ENCODE data around the gene SYCP2. TPM values are rescaled to one million over a fixed set of nuclear protein-coding genes. Genes with fewer than 3 reads are reported as not detected.
"Not testable (repeated sequence)": the region's sequence is repeated elsewhere in the genome, so short reads cannot be mapped to it uniquely, and the experiment has no call there.

Gene SYCP2
- total RNA-seq, 1 donor from 2014 or later = 3.7 TPM

GRCh38 chr20:59856526-59856925 is 76.9 kb downstream of the SYCP2 start:
- not testable (repeated sequence) for H3K4me1 ChIP-seq (ENCODE audit: control insufficient read depth in 3 of 3, insufficient read depth in 3 of 3, low read length in 3 of 3); H3K9me3 ChIP-seq (ENCODE audit: control insufficient read depth in 3 of 3, low read length in 3 of 3); H3K36me3 ChIP-seq (ENCODE audit: control insufficient read depth in 3 of 3, insufficient read depth in 3 of 3, low read length in 3 of 3); H3K27me3 ChIP-seq (ENCODE audit: control insufficient read depth in 3 of 3, insufficient read depth in 3 of 3, low read length in 3 of 3); H3K9ac ChIP-seq (ENCODE audit: low read depth in 1 of 3, low read length in 3 of 3); H3K4me3 ChIP-seq (ENCODE audit: low read length in 3 of 3); H3K27ac ChIP-seq (ENCODE audit: low read depth, low read length)

- Histone ChIP-seq H3K36me3 (ENCODE audit: control insufficient read depth in 3 of 3, insufficient read depth in 3 of 3, low read length in 3 of 3) (no peaks in the 10 kb centered on the region), H3K27me3 (ENCODE audit: control insufficient read depth in 3 of 3, insufficient read depth in 3 of 3, low read length in 3 of 3) (no peaks in the 10 kb centered on the region), H3K9me3 (ENCODE audit: control insufficient read depth in 3 of 3, low read length in 3 of 3) (no peaks in the 10 kb centered on the region), H3K4me3 (ENCODE audit: low read length in 3 of 3) (no peak overlapping the region), H3K9ac (ENCODE audit: low read depth in 1 of 3, low read length in 3 of 3) (no peak overlapping the region), H3K4me1 (ENCODE audit: control insufficient read depth in 3 of 3, insufficient read depth in 3 of 3, low read length in 3 of 3) (no peaks in the 10 kb centered on the region), H3K27ac (ENCODE audit: low read depth, low read length) (no peak overlapping the region)
Measured at GRCh38 chr20:59850018-59850641, 83.3 kb downstream of the SYCP2 start.

GRCh38 chr20:59848182-59848581 is 85.3 kb downstream of the SYCP2 start:
- Histone ChIP-seq H3K36me3 (ENCODE audit: control insufficient read depth in 3 of 3, insufficient read depth in 3 of 3, low read length in 3 of 3) (no peaks in the 10 kb centered on the region), H3K27ac (ENCODE audit: low read depth, low read length) (no peak overlapping the region), H3K9ac (ENCODE audit: low read depth in 1 of 3, low read length in 3 of 3) (no peak overlapping the region), H3K27me3 (ENCODE audit: control insufficient read depth in 3 of 3, insufficient read depth in 3 of 3, low read length in 3 of 3) (no peaks in the 10 kb centered on the region), H3K4me3 (ENCODE audit: low read length in 3 of 3) (no peak overlapping the region), H3K9me3 (ENCODE audit: control insufficient read depth in 3 of 3, low read length in 3 of 3) (no peaks in the 10 kb centered on the region), H3K4me1 (ENCODE audit: control insufficient read depth in 3 of 3, insufficient read depth in 3 of 3, low read length in 3 of 3) (no peaks in the 10 kb centered on the region)

- Histone ChIP-seq H3K27ac (ENCODE audit: low read depth, low read length) (no peak overlapping the region), H3K9me3 (ENCODE audit: control insufficient read depth in 3 of 3, low read length in 3 of 3) (no peaks in the 10 kb centered on the region), H3K36me3 (ENCODE audit: control insufficient read depth in 3 of 3, insufficient read depth in 3 of 3, low read length in 3 of 3) (no peaks in the 10 kb centered on the region), H3K4me1 (ENCODE audit: control insufficient read depth in 3 of 3, insufficient read depth in 3 of 3, low read length in 3 of 3) (no peaks in the 10 kb centered on the region), H3K9ac (ENCODE audit: low read depth in 1 of 3, low read length in 3 of 3) (no peak overlapping the region), H3K4me3 (ENCODE audit: low read length in 3 of 3) (no peak overlapping the region), H3K27me3 (ENCODE audit: control insufficient read depth in 3 of 3, insufficient read depth in 3 of 3, low read length in 3 of 3) (no peaks in the 10 kb centered on the region)
Measured at GRCh38 chr20:59845472-59845871, 88.0 kb downstream of the SYCP2 start.

- H3K27me3 ChIP-seq (ENCODE audit: control insufficient read depth in 3 of 3, insufficient read depth in 3 of 3, low read length in 3 of 3) = peaks cover 13 to 16% (median 13%) of the 10 kb centered on the region in 3 donors
- H3K4me3 ChIP-seq (ENCODE audit: low read length in 3 of 3) = no peak overlapping the region
- no peak overlapping the region for H3K9ac ChIP-seq (ENCODE audit: low read depth in 1 of 3, low read length in 3 of 3)
- H3K4me1 ChIP-seq (ENCODE audit: control insufficient read depth in 3 of 3, insufficient read depth in 3 of 3, low read length in 3 of 3) = peaks cover 7 to 13% (median 9%) of the 10 kb centered on the region in 3 donors
- H3K36me3 ChIP-seq (ENCODE audit: control insufficient read depth in 3 of 3, insufficient read depth in 3 of 3, low read length in 3 of 3) = no peaks in the 10 kb centered on the region
- no peaks in the 10 kb centered on the region for H3K9me3 ChIP-seq (ENCODE audit: control insufficient read depth in 3 of 3, low read length in 3 of 3)
- H3K27ac ChIP-seq (ENCODE audit: low read depth, low read length) = no peak overlapping the region
Measured at GRCh38 chr20:59839400-59839799, 94.0 kb downstream of the SYCP2 start.

GRCh38 chr20:59837623-59838394 is 95.6 kb downstream of the SYCP2 start:
- H3K27ac ChIP-seq (ENCODE audit: low read depth, low read length) = no peak overlapping the region
- H3K27me3 ChIP-seq (ENCODE audit: control insufficient read depth in 3 of 3, insufficient read depth in 3 of 3, low read length in 3 of 3) = peaks cover 13 to 21% (median 13%) of the 10 kb centered on the region in 3 donors
- H3K36me3 ChIP-seq (ENCODE audit: control insufficient read depth in 3 of 3, insufficient read depth in 3 of 3, low read length in 3 of 3) = no peaks in the 10 kb centered on the region
- H3K9ac ChIP-seq (ENCODE audit: low read depth in 1 of 3, low read length in 3 of 3) = no peak overlapping the region
- no peak overlapping the region for H3K4me3 ChIP-seq (ENCODE audit: low read length in 3 of 3)
- peaks cover 7 to 13% (median 9%) of the 10 kb centered on the region in 3 donors for H3K4me1 ChIP-seq (ENCODE audit: control insufficient read depth in 3 of 3, insufficient read depth in 3 of 3, low read length in 3 of 3)
- no peaks in the 10 kb centered on the region for H3K9me3 ChIP-seq (ENCODE audit: control insufficient read depth in 3 of 3, low read length in 3 of 3)

GRCh38 chr20:59836767-59837166 is 96.7 kb downstream of the SYCP2 start:
- no peak overlapping the region for H3K4me3 ChIP-seq (ENCODE audit: low read length in 3 of 3)
- H3K27me3 ChIP-seq (ENCODE audit: control insufficient read depth in 3 of 3, insufficient read depth in 3 of 3, low read length in 3 of 3) = peaks cover 13 to 30% (median 13%) of the 10 kb centered on the region in 3 donors
- peaks cover 9 to 14% (median 9%) of the 10 kb centered on the region in 3 donors for H3K4me1 ChIP-seq (ENCODE audit: control insufficient read depth in 3 of 3, insufficient read depth in 3 of 3, low read length in 3 of 3)
- H3K9ac ChIP-seq (ENCODE audit: low read depth in 1 of 3, low read length in 3 of 3) = no peak overlapping the region
- no peaks in the 10 kb centered on the region for H3K9me3 ChIP-seq (ENCODE audit: control insufficient read depth in 3 of 3, low read length in 3 of 3)
- no peak overlapping the region for H3K27ac ChIP-seq (ENCODE audit: low read depth, low read length)
- no peaks in the 10 kb centered on the region for H3K36me3 ChIP-seq (ENCODE audit: control insufficient read depth in 3 of 3, insufficient read depth in 3 of 3, low read length in 3 of 3)

GRCh38 chr20:59835448-59836395 is 97.7 kb downstream of the SYCP2 start:
- no peaks in the 10 kb centered on the region for H3K36me3 ChIP-seq (ENCODE audit: control insufficient read depth in 3 of 3, insufficient read depth in 3 of 3, low read length in 3 of 3)
- H3K4me1 ChIP-seq (ENCODE audit: control insufficient read depth in 3 of 3, insufficient read depth in 3 of 3, low read length in 3 of 3) = peaks cover 9 to 16% (median 14%) of the 10 kb centered on the region in 3 donors
- peaks cover 13 to 34% (median 15%) of the 10 kb centered on the region in 3 donors for H3K27me3 ChIP-seq (ENCODE audit: control insufficient read depth in 3 of 3, insufficient read depth in 3 of 3, low read length in 3 of 3)
- no peak overlapping the region for H3K9ac ChIP-seq (ENCODE audit: low read depth in 1 of 3, low read length in 3 of 3)
- peak overlapping the region in 1 of 3 donors; percentile 32 for H3K4me3 ChIP-seq (ENCODE audit: low read length in 3 of 3)
- H3K9me3 ChIP-seq (ENCODE audit: control insufficient read depth in 3 of 3, low read length in 3 of 3) = no peaks in the 10 kb centered on the region
- no peak overlapping the region for H3K27ac ChIP-seq (ENCODE audit: low read depth, low read length)

GRCh38 chr20:59835057-59835447 is 98.4 kb downstream of the SYCP2 start:
- H3K36me3 ChIP-seq (ENCODE audit: control insufficient read depth in 3 of 3, insufficient read depth in 3 of 3, low read length in 3 of 3) = no peaks in the 10 kb centered on the region
- H3K9ac ChIP-seq (ENCODE audit: low read depth in 1 of 3, low read length in 3 of 3) = no peak overlapping the region
- no peak overlapping the region for H3K4me3 ChIP-seq (ENCODE audit: low read length in 3 of 3)
- H3K27ac ChIP-seq (ENCODE audit: low read depth, low read length) = no peak overlapping the region
- no peaks in the 10 kb centered on the region for H3K9me3 ChIP-seq (ENCODE audit: control insufficient read depth in 3 of 3, low read length in 3 of 3)
- peaks cover 9 to 16% (median 14%) of the 10 kb centered on the region in 3 donors for H3K4me1 ChIP-seq (ENCODE audit: control insufficient read depth in 3 of 3, insufficient read depth in 3 of 3, low read length in 3 of 3)
- peaks cover 13 to 36% (median 17%) of the 10 kb centered on the region in 3 donors for H3K27me3 ChIP-seq (ENCODE audit: control insufficient read depth in 3 of 3, insufficient read depth in 3 of 3, low read length in 3 of 3)
